Omental fat pad (tissue), 4 donors: ENCODE results near the gene PDE8A. TPM values are rescaled to one million over a fixed set of nuclear protein-coding genes. Genes with fewer than 3 reads are reported as not detected.

Source experiments
- ATAC-seq: fragments of 150-250 bp; one replicate; pipeline ENCODE4 v1.9.1; 2016; ENCODE audit warnings: mild to moderate bottlenecking, moderate library complexity; ENCODE audit not compliant: low FRiP score
- DNase-seq: peaks from one replicate; pipeline ENCODE4 v3.0.0-alpha.2; 2019; ENCODE audit warnings: low spot score
- total RNA-seq, 4 donors: library from RNA; depleted of rRNA; stranded (reverse); fragments of >200 nt; gene quantifications; one replicate each; pipeline ENCODE4 v1.1.0, GENCODE V29; 2016
- TF ChIP-seq, protein P1 (sequence below), 3 donors: fragments of 450-650 bp; IDR thresholded peaks; one replicate each; pipeline ENCODE4 v1.5.1; 2016 to 2017; ENCODE audit warnings: antibody characterized with exemption in 3 of 3, mild to moderate bottlenecking in 3 of 3, moderate library complexity in 2 of 3

Gene PDE8A
- total RNA-seq, 4 donors from 2014 or later: 61.0 to 86.5 (median 79.0) TPM

- DNase-seq (no peak), ATAC-seq (no peak)
- TF ChIP-seq, protein P1, sequence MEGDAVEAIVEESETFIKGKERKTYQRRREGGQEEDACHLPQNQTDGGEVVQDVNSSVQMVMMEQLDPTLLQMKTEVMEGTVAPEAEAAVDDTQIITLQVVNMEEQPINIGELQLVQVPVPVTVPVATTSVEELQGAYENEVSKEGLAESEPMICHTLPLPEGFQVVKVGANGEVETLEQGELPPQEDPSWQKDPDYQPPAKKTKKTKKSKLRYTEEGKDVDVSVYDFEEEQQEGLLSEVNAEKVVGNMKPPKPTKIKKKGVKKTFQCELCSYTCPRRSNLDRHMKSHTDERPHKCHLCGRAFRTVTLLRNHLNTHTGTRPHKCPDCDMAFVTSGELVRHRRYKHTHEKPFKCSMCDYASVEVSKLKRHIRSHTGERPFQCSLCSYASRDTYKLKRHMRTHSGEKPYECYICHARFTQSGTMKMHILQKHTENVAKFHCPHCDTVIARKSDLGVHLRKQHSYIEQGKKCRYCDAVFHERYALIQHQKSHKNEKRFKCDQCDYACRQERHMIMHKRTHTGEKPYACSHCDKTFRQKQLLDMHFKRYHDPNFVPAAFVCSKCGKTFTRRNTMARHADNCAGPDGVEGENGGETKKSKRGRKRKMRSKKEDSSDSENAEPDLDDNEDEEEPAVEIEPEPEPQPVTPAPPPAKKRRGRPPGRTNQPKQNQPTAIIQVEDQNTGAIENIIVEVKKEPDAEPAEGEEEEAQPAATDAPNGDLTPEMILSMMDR (IDR thresholded peaks at IDR 0.05): no peak
Measured at GRCh38 chr15:85021409-85021808, 39.8 kb downstream of the PDE8A start.

- TF ChIP-seq, protein P1 (IDR thresholded peaks at IDR 0.05): no peak
Measured at GRCh38 chr15:85022860-85023403, 41.3 kb downstream of the PDE8A start.

GRCh38 chr15:85024003-85024402 lies 42.3 kb downstream of the PDE8A start:
- DNase-seq (no peak), ATAC-seq (no peak)
- TF ChIP-seq, protein P1 (IDR thresholded peaks at IDR 0.05): no peak

More at GRCh38 chr15:85022860-85023403, 41.3 kb downstream of the PDE8A start:
- no peak for ATAC-seq
- no peak for DNase-seq

- TF ChIP-seq, protein P1 (IDR thresholded peaks at IDR 0.05): no peak
- no peak for DNase-seq
- no peak for ATAC-seq
Measured at GRCh38 chr15:85024509-85025336, 43.1 kb downstream of the PDE8A start.

- no peak for DNase-seq
- no peak for ATAC-seq
- TF ChIP-seq, protein P1 (IDR thresholded peaks at IDR 0.05): no peak
Measured at GRCh38 chr15:85025516-85026251, 44.0 kb downstream of the PDE8A start.

DNA sequence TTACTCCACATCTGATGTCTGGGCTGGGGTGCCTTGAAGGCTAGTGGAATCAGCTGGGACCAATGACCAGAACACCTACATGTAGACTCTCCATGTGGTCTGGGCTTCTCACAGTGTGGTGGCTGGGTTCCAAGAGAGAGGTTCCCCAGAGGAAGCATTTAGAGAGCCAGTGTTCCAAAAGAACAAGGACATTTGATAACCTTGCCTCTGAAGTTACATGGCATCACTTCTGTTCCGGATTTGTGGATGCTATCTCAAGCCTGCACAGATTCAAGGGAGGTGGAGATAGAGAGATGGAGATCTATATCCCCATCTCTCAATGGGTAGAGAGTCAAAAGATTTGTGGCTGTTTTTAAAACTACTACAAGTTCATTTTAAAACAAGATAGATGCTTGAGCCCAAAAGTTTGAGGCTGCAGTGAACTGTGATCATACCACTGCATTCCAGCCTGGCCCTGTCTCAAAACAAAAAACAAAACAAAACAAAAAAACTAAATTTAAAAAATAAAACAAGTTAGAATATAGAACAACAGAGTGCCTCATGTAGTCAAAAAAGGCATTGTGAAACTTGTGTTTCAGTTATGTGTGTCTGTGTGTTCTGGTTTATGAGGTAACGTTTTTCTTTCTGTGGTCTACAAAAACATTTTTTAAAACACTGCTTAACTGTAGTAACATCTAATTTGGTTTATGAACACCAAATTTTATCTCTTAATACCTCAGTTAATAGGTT lies 44.8 kb downstream of the PDE8A start:
- TF ChIP-seq, protein P1 (IDR thresholded peaks at IDR 0.05): no peak
- DNase-seq (no peak), ATAC-seq (no peak)
